H1 (cell line): ENCODE measurements around the gene TRNP1. TPM values are rescaled to one million over a fixed set of nuclear protein-coding genes. Genes with fewer than 3 reads are reported as not detected.

Source experiments
- CTCF ChIA-PET: fragments of 300-600 bp; sonication (Branson Sonifier 250); formaldehyde crosslinking; loops from one replicate; lab custom pipeline; 2021; ENCODE audit not compliant: partially characterized antibody; lab: Charles Lee
- POLR2A ChIA-PET: fragments of 300-600 bp; sonication (Branson Sonifier 250); formaldehyde crosslinking; loops from one replicate; lab custom pipeline; 2021; ENCODE audit warnings: inconsistent platforms; ENCODE audit not compliant: partially characterized antibody; lab: Charles Lee
- DNase-seq, 2 experiments: peaks; one replicate each; pipeline versions ENCODE4 v3.0.0 to v3.0.0-alpha.2; 2010 to 2022; ENCODE audit warnings: low spot score in 2 of 2, low read depth in 1 of 2, mixed read lengths in 1 of 2
- FAIRE-seq: peaks from 2 replicates; lab custom pipeline; 2011; peaks lifted over from hg19 to GRCh38; lab: Jason Lieb, UNC
- H2AFZ ChIP-seq: 2 replicates; pipeline ENCODE4 v1.8.1; 2012; ENCODE audit warnings: low read length, inconsistent platforms
- H2AK5ac ChIP-seq: 2 replicates; pipeline ENCODE4 v1.6.1; 2013; ENCODE audit warnings: low read depth, low read length
- H2BK120ac ChIP-seq: replicated peaks from 2 replicates; pipeline ENCODE3; 2013; ENCODE audit warnings: low read depth, low read length, inconsistent platforms
- H2BK12ac ChIP-seq: 2 replicates; pipeline ENCODE4 v1.6.1; 2013; ENCODE audit warnings: low read depth, low read length
- H2BK15ac ChIP-seq: 2 replicates; pipeline ENCODE4 v1.6.1; 2013; ENCODE audit warnings: low read length
- H2BK20ac ChIP-seq: 2 replicates; pipeline ENCODE4 v1.6.1; 2013; ENCODE audit warnings: low read length
- H2BK5ac ChIP-seq: 2 replicates; pipeline ENCODE4 v1.6.1; 2013; ENCODE audit warnings: low read depth, low read length
- H3K14ac ChIP-seq: 2 replicates; pipeline ENCODE4 v1.6.1; 2013; ENCODE audit warnings: inconsistent platforms; ENCODE audit not compliant: insufficient read length
- H3K18ac ChIP-seq: 2 replicates; pipeline ENCODE4 v1.6.1; 2013; ENCODE audit warnings: low read length; ENCODE audit errors: extremely low read depth
- H3K23ac ChIP-seq: 2 replicates; pipeline ENCODE4 v1.6.1; 2013; ENCODE audit warnings: inconsistent platforms; ENCODE audit not compliant: insufficient read length
- H3K23me2 ChIP-seq: 2 replicates; pipeline ENCODE4 v1.6.1; 2013; ENCODE audit warnings: low read depth, low read length
- H3K27ac ChIP-seq: 2 replicates; pipeline ENCODE4 v1.6.1; 2011; ENCODE audit warnings: low read depth, low read length, inconsistent platforms
- H3K27me3 ChIP-seq, 4 experiments: replicated peaks in 1 of 4; 1 replicate in 1 of 4; 2 replicates in 3 of 4; pipeline versions ENCODE4 v1.6.1 to v1.8.1; 2011 to 2013; ENCODE audit warnings: low read length in 3 of 4, mild to moderate bottlenecking in 3 of 4, inconsistent platforms in 2 of 4, mixed read lengths in 2 of 4, moderate library complexity in 1 of 4; ENCODE audit not compliant: control insufficient read depth in 3 of 4, insufficient read depth in 3 of 4; ENCODE audit errors: extremely low read depth in 1 of 4
- H3K36me3 ChIP-seq, 4 experiments: 2 replicates each; pipeline versions ENCODE4 v1.6.1 to v1.8.1; 2011 to 2013; ENCODE audit warnings: mild to moderate bottlenecking in 4 of 4, low read length in 3 of 4, moderate library complexity in 2 of 4, control low read depth in 1 of 4, inconsistent platforms in 1 of 4; ENCODE audit not compliant: insufficient read depth in 4 of 4, control insufficient read depth in 2 of 4
- H3K4ac ChIP-seq: replicated peaks from 2 replicates; pipeline ENCODE3; 2013; ENCODE audit warnings: low read length, low read depth, mixed read lengths, inconsistent platforms; ENCODE audit not compliant: insufficient read length
- H3K4me1 ChIP-seq, 4 experiments: replicated peaks in 1 of 4; 1 replicate in 1 of 4; 2 replicates in 3 of 4; pipeline versions ENCODE4 v1.6.1 to v1.8.1; 2011 to 2013; ENCODE audit warnings: low read length in 3 of 4, inconsistent platforms in 2 of 4, mixed read lengths in 1 of 4; ENCODE audit not compliant: insufficient read depth in 4 of 4, control insufficient read depth in 3 of 4
- H3K4me2 ChIP-seq, 2 experiments: 2 replicates each; pipeline versions ENCODE4 v1.6.1 to v1.8.1; 2011 to 2013; ENCODE audit warnings: low read depth in 2 of 2, low read length in 2 of 2, control low read depth in 1 of 2, inconsistent platforms in 1 of 2, mild to moderate bottlenecking in 1 of 2; ENCODE audit not compliant: insufficient read depth in 1 of 2
- H3K4me3 ChIP-seq, 4 experiments: fragments of 200-600, 300-600 bp in 1 of 4; sonication (generic), shearing (Covaris generic), sonication (Bioruptor Twin) in 1 of 4; 2 replicates each; pipeline versions ENCODE4 v1.5.1 to v1.8.1; 2011 to 2016; ENCODE audit warnings: low read length in 4 of 4, low read depth in 3 of 4, control low read depth in 2 of 4, inconsistent platforms in 2 of 4, mild to moderate bottlenecking in 2 of 4, mixed read lengths in 1 of 4, moderate library complexity in 1 of 4; ENCODE audit not compliant: insufficient read depth in 2 of 4; ENCODE audit errors: extremely low read depth in 1 of 4
- H3K56ac ChIP-seq: replicated peaks from 2 replicates; pipeline ENCODE3; 2013; ENCODE audit warnings: low read depth, mild to moderate bottlenecking, mixed read lengths, low read length, inconsistent platforms; ENCODE audit not compliant: insufficient read length
- H3K79me1 ChIP-seq: 2 replicates; pipeline ENCODE4 v1.6.1; 2013; ENCODE audit warnings: low read depth, low read length, control low read depth
- H3K79me2 ChIP-seq, 2 experiments: 2 replicates each; pipeline versions ENCODE4 v1.6.1 to v1.8.1; 2012 to 2013; ENCODE audit warnings: low read length in 2 of 2, mild to moderate bottlenecking in 2 of 2, inconsistent platforms in 1 of 2; ENCODE audit not compliant: insufficient read depth in 2 of 2, control insufficient read depth in 1 of 2
- H3K9ac ChIP-seq, 4 experiments: replicated peaks in 1 of 4; 1 replicate in 1 of 4; 2 replicates in 3 of 4; pipeline versions ENCODE4 v1.6.1 to v1.8.1; 2011 to 2013; ENCODE audit warnings: low read depth in 3 of 4, low read length in 3 of 4, control low read depth in 2 of 4, mild to moderate bottlenecking in 2 of 4, moderate library complexity in 2 of 4, inconsistent platforms in 1 of 4; ENCODE audit errors: extremely low read depth in 1 of 4
- H3K9me3 ChIP-seq, 2 experiments: 2 replicates each; pipeline versions ENCODE4 v1.6.1 to v1.8.1; 2012 to 2013; ENCODE audit warnings: mild to moderate bottlenecking in 2 of 2, moderate library complexity in 2 of 2, control low read depth in 1 of 2, inconsistent platforms in 1 of 2, low read depth in 1 of 2, low read length in 1 of 2, mixed read lengths in 1 of 2; ENCODE audit not compliant: insufficient read depth in 2 of 2
- H4K20me1 ChIP-seq, 2 experiments: replicated peaks in 1 of 2; 2 replicates each; pipeline versions ENCODE3 to v1.8.1; 2011 to 2013; ENCODE audit warnings: inconsistent platforms in 2 of 2, low read length in 2 of 2, mild to moderate bottlenecking in 1 of 2; ENCODE audit not compliant: insufficient read depth in 2 of 2, control insufficient read depth in 1 of 2
- H4K5ac ChIP-seq: 2 replicates; pipeline ENCODE4 v1.6.1; 2013; ENCODE audit warnings: low read length, low read depth, mixed read lengths, inconsistent platforms; ENCODE audit not compliant: insufficient read length
- H4K8ac ChIP-seq: 2 replicates; pipeline ENCODE4 v1.8.0; 2013; ENCODE audit warnings: mild to moderate bottlenecking, moderate library complexity, low read length, inconsistent platforms; ENCODE audit not compliant: insufficient read depth; ENCODE audit errors: extremely low read depth
- H4K91ac ChIP-seq: replicated peaks from 2 replicates; pipeline ENCODE3; 2013; ENCODE audit warnings: low read length, mixed read lengths, inconsistent platforms; ENCODE audit not compliant: insufficient read length
- CEBPB ChIP-seq: IDR thresholded peaks from 2 replicates; pipeline ENCODE4 v1.6.1; 2012; ENCODE audit warnings: low read depth, low read length
- KDM1A ChIP-seq: fragments of 200-600, 300-600 bp; sonication (generic); IDR thresholded peaks from 2 replicates; pipeline ENCODE4 v1.7.1; 2016; ENCODE audit warnings: mild to moderate bottlenecking, low read length, borderline replicate concordance
- WGBS, 2 experiments: shearing (Covaris generic) in 1 of 2; methylation state at CpG; one replicate each; pipeline versions ENCODE4 v1.1.6 to v1.1.7; 2013 to 2015; ENCODE audit warnings: low lambda C conversion rate in 2 of 2, mixed read lengths in 2 of 2, inconsistent platforms in 1 of 2, low coverage in 1 of 2, missing lambda C conversion rate in 1 of 2; ENCODE audit not compliant: insufficient replicate concordance in 2 of 2, insufficient coverage in 1 of 2, insufficient read length in 1 of 2; ENCODE audit errors: extremely low coverage in 1 of 2, missing lambda C conversion rate in 1 of 2; 5-methylcytosine and 5-hydroxymethylcytosine counted together
- polyA plus RNA-seq, 7 experiments: library from polyadenylated mRNA; depleted of rRNA in 3 of 7; stranded (reverse) in 5 of 7; unstranded in 2 of 7; fragments of >200 nt in 5 of 7; fragments of 200-250 nt in 2 of 7; gene quantifications; 1 replicate in 5 of 7; 2 replicates in 1 of 7; 4 replicates in 1 of 7; pipeline versions ENCODE4 v1.2.1 to v1.2.3, GENCODE V29; 2011 to 2013; ENCODE audit warnings: missing spikeins in 2 of 7, mixed read lengths in 2 of 7
- total RNA-seq: library from RNA; stranded (reverse); fragmentation: NEBNext Ultra II Directional; extraction: Animal tissue kit (Norgen Biotek cat#: 25700); gene quantifications from 2 replicates; pipeline ENCODE4 v1.2.1, GENCODE V29; 2021

The TRNP1 gene
- total and polyA plus RNA-seq, 2 of the 8 experiments (the other 6 are each of a cell fraction or from before 2014, with no cell fraction given): 51.7 to 102 TPM

DNA sequence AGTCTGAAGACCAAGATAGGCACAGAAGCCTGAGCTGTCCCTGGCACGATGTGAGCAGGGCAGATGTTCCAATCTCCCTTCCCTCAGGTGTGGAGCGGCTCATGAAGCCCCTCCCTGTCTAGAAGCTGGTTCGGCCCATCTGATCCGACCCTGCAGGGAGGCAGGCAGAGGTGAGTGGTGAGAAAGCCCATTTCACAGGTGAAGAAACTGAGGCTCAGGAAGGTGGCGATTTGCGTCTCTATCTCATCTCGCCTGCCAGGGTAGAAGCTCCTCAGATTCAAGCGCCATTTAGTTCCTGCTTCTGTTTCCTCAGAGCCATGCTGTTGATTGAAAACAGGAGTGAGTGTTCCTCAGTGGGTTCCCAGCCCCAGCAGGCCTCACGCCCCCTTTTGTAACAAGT is 36.0 kb downstream of the TRNP1 start:
- Histone ChIP-seq H3K27me3 (no peaks in the 10 kb centered on the region), H3K27ac (no peak overlapping the region), H4K8ac (no peak overlapping the region), H3K4ac (no peak overlapping the region), H3K79me1 (no peaks in the 10 kb centered on the region), H4K20me1 (no peaks in the 10 kb centered on the region), H3K4me2 (no peak overlapping the region), H3K56ac (no peak overlapping the region), H2BK12ac (0 out of 2 replicates have a peak overlapping the region, but pooled peaks have one; percentile 35), H3K79me2 (no peaks in the 10 kb centered on the region), H3K4me3 (no peak overlapping the region), H3K9ac (no peak overlapping the region), H4K5ac (no peak overlapping the region), H2BK20ac (peak overlapping the region; percentile 1; the same call in 1 of the 2 replicates), H2AFZ (no peak overlapping the region), H2BK5ac (0 out of 2 replicates have a peak overlapping the region, but pooled peaks have one; percentile 0), H3K36me3 (no peaks in the 10 kb centered on the region), H4K91ac (peak overlapping the region; percentile 3), H3K18ac (no peak overlapping the region), H3K23ac (no peak overlapping the region), H3K4me1 (peaks cover 16 to 29% (median 19%) of the 10 kb centered on the region in 4 experiments), H3K23me2 (no peaks in the 10 kb centered on the region; the same call in 1 of the 2 replicates), H3K9me3 (no peaks in the 10 kb centered on the region), H3K14ac (no peak overlapping the region), H2BK120ac (no peak overlapping the region), H2AK5ac (0 out of 2 replicates have a peak overlapping the region, but pooled peaks have one; percentile 33), H2BK15ac (peak overlapping the region; percentile 95; the same call in 1 of the 2 replicates)
- no peak for TF ChIP-seq CEBPB
- TF ChIP-seq KDM1A: peak; percentile 87; the same call in 1 of the 2 replicates
- 87% methylated on average over 9 of the region's 9 CpGs; no CpG with 5 or more reads in 1 of the 2 experiments for WGBS, 2 experiments
- FAIRE-seq: no peak
- ChIA-PET CTCF (interaction anchor here (0.7 to 14.5 kb wide), 9 partner anchors 15 to 230 kb away, joined by 3 to 139 read pairs (median 4); partner anchors contain the start of gene TRNP1), POLR2A (interaction anchor here (0.6 to 58.9 kb wide), 7 partner anchors 8 to 38 kb away, joined by 3 to 1829 read pairs (median 3); partner anchors contain the start of genes TENT5B and TRNP1)
- no peak for DNase-seq
